HG02943 (cell line): ENCODE data around the gene GRK6.
"Not testable (repeated sequence)": the region's sequence is repeated elsewhere in the genome, so short reads cannot be mapped to it uniquely, and the experiment has no call there.

Experiments used
- ATAC-seq: cut with Tn5 transposase; IDR thresholded peaks from one replicate; pipeline ENCODE4 v1.9.1; 2021; ENCODE audit warnings: mild to moderate bottlenecking, low read depth, moderate library complexity; ENCODE audit not compliant: unreplicated experiment

Gene GRK6

DNA sequence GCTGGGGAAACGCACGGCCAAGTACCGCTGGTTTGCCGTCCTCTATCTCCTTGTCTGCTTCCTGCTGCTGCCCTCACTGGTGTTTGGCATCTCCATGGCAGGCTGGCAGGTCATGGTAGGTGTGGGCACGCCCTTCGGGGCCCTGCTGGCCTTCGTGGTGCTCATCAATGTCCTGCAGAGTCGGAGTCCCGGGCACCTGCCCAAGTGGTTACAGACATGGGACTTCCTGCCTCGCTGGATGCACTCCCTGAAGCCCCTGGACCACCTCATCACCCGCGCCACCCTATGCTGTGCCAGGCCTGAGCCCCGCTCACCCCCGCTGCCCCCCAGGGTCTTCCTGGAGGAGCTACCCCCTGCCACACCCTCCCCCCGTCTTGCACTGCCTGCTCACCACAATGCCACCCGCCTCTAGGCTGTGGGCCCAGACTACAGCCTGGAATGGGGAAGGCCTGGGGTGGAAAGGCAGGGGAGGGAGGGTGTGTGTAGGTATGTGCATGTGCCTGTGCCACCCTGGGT lies 28.5 kb upstream of the GRK6 start:
- ATAC-seq, result no peak

DNA sequence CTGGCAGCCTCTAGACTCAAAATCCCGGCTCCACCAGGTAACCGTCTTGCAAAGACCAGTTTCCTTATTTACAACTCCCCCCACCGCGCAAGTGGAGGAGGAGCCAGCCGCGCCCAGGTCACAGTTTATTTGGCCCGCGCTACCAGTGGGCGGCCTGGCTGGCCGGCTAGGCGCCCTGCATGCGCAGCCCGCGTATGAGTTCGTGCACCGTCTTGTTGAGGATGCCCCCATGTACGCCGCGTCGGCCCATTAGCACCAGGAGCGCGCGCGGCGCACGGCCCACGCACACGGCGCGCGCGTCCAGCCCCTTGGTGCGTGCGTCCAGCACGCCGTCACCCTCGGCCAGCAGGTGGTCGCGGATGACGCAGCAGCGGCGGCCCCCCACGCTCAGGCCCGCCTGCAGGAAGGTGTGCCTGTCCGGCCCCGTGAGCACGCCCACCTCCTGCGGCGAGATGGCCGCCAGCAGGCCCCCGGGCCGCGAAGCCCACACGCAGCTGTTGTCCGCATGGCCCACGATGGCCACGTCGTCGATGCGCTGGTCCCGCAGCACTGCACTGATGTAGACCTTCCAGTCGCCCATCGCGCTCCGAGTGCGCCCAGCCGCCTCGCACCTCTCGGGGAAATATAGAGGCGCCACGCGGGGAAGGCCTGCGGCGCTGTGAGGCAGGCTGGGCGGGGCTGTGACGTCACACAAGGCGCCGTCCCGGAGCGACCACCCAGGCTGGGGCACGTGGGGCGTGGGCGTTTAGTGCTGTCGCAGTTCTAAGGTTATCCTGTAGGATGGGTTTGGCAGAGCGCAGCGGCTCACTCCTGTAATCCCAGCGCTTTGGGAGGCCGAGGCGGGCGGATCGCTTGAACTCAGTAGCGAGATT lies 26.2 kb upstream of the GRK6 start, which contains the start of gene PFN3:
PFN3 (minus strand) TSS at position 665 of the 872 bp plus-strand sequence; CDS start at position 580, 85 bp downstream.
- no peak for ATAC-seq

DNA sequence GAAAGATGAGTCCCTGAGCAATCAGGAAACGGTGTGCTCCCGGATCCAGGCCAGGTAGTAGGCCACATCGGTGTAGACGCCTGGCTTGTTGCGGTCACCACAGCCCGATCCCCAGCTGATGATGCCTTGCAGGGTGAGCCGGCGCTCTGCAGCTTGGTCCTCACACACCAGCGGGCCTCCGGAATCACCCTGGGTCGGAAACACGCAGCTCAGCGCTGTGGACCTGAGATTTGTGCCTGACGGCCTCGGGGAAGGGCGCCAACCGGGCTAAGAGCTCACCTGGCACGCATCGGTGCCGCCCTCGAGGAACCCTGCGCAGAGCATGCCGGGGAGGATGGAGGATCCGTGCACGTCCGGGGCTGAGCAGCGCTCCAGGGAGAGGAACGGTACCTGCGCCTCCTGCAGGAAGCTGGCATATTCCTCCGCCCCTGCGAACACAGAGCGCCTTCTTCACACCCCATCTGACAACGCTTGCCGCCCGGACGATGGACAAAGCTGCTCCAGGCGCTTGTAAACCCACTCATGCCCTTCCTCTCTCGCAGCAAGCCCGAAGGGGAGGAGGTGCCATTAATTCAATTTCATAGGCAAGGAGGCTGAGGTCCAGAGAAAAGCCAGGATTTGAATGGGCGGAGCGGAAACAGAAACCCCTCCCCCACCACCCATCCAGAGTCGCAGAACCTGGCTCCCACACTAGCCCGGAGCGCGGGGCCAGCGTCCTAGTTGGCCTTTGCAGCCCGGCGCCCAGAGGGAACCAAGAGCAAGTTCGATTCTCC lies 24.0 kb upstream of the GRK6 start:
- ATAC-seq, result no peak

GRCh38 chr5:177403102-177403791 lies 23.2 kb upstream of the GRK6 start:
- ATAC-seq, result peak; percentile 19

- ATAC-seq, result peak; percentile 68
Observed at GRCh38 chr5:177403792-177404640, 22.5 kb upstream of the GRK6 start.

- no peak for ATAC-seq
Observed at GRCh38 chr5:177404641-177405179, 21.8 kb upstream of the GRK6 start.

DNA sequence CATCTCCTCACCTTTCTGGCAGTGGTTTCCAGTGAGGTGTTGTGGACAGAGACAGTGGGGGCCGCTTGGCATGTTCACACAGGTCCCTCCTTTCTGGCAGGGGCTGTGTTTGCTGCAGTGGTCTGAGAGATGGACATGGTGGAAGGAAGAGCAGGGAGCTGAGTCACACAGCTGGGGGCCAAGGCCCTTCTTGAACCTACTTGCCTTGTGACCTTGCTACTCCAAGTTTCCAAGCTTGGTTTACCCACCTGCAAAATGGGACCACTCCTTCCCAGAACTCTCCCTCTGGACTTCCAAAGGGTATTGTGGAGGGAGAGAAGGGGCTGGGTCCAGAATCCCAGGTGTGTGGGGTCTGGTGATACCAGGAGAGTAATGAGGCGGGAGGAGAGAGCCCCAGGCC lies 21.2 kb upstream of the GRK6 start:
- no peak for ATAC-seq

- no peak for ATAC-seq
Observed at GRCh38 chr5:177405805-177406204, 20.7 kb upstream of the GRK6 start.

DNA sequence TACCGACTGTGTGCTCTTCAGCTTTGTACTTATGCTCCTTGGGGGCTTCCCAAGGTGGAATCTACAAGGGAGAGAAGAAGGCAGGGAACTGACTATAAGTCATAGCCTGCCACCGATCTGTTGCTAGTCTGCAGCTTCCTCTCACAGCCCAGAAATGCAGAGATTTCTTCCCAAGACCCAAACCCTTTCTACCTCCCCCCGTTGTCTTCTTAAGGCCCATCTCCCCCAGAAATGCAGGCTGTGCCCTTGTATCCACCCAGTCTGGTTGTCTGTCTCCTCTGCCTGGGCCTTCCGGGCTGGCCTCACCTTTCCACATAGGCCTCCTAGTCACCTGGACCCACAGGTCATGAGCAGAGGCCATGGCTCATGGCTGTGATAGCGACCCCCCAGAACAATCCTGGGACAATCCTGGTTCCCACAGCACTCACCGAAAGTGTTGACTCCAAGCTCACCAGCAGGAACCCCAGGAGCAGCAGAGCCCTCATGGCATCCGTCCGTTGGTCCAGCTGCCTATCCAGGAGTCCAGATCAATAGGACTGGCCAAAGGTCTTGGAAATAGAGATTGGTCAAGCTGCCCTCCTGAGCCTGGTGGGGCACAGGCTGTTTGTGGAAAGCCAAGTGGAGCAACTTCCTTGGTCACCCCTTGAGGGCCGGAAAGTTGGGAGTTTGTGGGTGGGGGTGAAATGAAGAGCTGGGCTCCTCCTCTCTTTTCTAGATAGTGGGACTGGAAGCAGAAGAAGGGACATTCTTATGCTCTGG lies 17.3 kb upstream of the GRK6 start, which contains the start of gene F12:
F12 (minus strand) TSS at position 522 of the 759 bp plus-strand sequence; CDS start at position 485, 37 bp downstream.
- no peak for ATAC-seq

GRCh38 chr5:177410575-177410974 lies 15.9 kb upstream of the GRK6 start:
- ATAC-seq, result no peak

DNA sequence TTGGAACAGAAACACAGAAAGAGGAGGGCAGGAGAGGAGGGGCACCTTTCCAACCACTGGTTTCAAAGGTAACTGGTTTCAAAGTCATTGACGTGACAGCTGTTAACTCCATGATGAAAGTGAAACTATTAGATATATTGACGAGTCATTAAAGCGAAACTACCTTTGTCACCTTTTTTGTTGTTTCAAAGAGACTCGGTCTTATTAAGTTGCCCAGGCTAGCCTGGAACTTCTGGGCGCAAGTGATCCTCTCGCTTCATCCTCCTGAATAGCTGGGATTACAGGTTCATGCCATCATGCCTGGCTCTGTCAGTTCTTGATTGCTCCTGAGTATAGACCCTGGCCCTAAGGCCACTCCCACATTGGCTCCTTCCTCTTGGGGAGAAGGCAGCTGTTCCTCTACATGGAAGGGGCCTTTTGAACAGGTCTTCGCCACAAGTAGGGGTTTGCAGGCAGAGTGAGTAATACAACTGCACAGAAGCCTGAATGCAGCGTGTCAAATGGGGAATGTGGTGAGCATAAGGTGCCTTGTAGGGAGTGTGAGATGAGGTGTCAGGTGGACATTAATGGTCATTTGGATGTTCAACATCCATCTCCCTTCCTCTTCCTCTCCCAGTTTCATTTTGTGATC lies 13.8 kb upstream of the GRK6 start:
- ATAC-seq, result peak; percentile 65

- ATAC-seq, result no peak
Observed at GRCh38 chr5:177414481-177414880, 12.0 kb upstream of the GRK6 start.

GRCh38 chr5:177417081-177417480 lies 9.4 kb upstream of the GRK6 start:
- not testable (repeated sequence) for ATAC-seq

DNA sequence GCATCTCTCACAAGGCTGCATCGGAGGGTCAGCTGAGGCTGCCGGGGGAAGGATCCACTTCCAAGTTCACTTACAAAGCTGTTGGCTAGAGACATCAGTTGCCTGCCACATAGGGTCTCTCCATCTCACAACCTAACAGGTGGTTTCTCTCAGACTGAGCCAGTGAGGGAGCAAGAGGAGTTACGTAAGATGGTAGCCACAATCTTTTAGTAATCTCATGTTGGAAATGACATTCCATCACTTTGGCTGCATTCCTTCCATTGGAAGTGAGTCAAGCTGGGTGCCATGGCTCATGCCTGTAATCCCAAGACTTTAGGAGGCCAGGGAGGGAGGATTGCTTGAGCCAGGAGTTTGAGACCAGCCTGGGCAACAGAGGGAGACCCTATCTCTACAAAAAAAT lies 7.4 kb upstream of the GRK6 start:
- no peak for ATAC-seq

DNA sequence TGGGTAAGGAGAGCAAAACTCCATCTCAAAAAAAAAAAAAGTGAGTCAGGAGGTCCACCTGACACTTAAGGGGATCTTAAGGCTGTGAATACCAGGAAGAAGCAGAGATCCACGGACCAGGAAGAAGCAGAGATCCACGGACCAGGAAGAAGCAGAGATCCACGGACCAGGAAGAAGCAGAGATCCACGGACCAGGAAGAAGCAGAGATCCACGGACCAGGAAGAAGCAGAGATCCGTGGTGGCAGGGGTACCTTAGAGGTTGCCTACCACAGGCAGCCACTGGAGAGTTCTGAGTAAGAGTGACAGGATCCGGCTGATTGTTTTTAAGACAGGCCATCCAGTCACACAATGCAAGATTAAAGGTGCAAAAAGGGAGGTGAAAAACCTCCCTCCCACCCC lies 6.0 kb upstream of the GRK6 start:
- ATAC-seq, result not testable (repeated sequence)

DNA sequence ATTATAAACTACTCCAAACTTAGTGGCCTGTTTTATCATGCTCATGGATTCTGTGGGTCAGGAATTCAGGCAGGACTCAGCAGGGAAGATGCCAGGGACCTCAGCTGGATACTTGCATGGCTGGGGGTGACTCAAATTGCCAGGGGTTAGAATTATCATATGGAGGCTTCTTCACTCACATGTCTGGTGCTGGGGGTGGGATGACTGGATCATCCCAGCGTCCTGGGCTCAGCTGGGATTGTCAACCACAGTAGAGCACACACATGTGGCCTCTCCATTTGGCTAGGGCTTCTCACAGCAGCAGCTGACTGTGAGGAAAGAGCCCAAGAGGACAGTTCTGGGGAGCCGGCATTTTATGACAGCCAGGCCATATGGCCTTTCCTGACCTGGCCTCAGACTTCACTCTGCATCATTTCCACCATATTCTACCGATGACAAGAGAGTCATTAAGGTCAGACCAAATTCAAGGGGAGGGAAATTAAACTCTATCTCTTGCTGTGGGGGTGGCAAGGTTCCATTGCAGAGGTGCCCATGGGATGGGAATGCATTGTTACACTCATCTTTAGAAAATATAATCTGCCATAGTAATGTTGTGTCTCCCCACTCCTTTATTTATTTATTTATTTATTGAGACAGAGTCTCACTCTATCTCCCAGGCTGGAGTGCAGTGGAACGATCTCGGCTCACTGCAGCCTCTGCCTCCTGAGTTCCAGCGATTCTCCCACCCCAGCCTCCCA lies 5.2 kb upstream of the GRK6 start:
- ATAC-seq, result no peak

DNA sequence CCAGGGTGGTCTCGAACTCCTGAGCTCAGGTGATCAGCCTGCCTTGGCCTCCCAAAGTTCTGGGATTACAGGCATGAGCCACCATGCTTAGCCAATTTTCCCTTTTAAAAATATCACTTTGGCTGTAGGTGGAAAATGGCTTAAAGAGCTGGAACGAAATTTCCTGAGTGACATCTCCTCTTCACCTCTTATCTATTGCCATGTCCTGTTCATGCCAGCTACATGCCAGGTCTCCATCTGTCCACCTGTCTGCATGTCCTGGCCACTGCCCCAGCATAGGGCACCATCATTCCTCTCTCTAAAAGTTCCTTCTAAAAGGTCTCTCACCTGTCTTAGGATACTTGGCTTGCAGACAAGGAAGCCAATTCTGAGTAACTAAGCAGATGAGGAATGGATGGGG lies 2.8 kb upstream of the GRK6 start:
- no peak for ATAC-seq
